SK-N-SH (cell line): Measurements from ENCODE around the gene ZNF655.

Source experiments
- CHD2 ChIP-seq: fragments of 150-350 bp; IDR thresholded peaks from 2 replicates; pipeline ENCODE4 v1.6.1; 2018; ENCODE audit warnings: low read length; ENCODE audit not compliant: partially characterized antibody
- CTCF ChIP-seq: fragments of 200-600 bp; sonication (generic); IDR thresholded peaks from 2 replicates; pipeline ENCODE4 v1.6.1; 2017; ENCODE audit warnings: antibody characterized with exemption, mild to moderate bottlenecking, moderate library complexity
- POLR2AphosphoS5 ChIP-seq: IDR thresholded peaks from 2 replicates; pipeline ENCODE4 v1.6.1; 2012; ENCODE audit warnings: low read depth, low read length
- REST ChIP-seq: IDR thresholded peaks from 2 replicates; pipeline ENCODE4 v1.6.1; 2012; ENCODE audit warnings: mild to moderate bottlenecking, low read depth, low read length, moderate library complexity
- SIN3A ChIP-seq: IDR thresholded peaks from 2 replicates; pipeline ENCODE4 v1.6.1; 2012; ENCODE audit warnings: low read depth, mild to moderate bottlenecking, low read length, moderate library complexity, borderline replicate concordance
- TAF1 ChIP-seq: IDR thresholded peaks from 2 replicates; pipeline ENCODE4 v1.6.1; 2012; ENCODE audit warnings: low read depth, mild to moderate bottlenecking, low read length, moderate library complexity, borderline replicate concordance
- YY1 ChIP-seq: IDR thresholded peaks from 2 replicates; pipeline ENCODE4 v1.4.0; 2012; ENCODE audit warnings: low read depth, mild to moderate bottlenecking

- TF ChIP-seq TAF1 (no peak), CHD2 (no peak), REST (no peak), CTCF (no peak), SIN3A (no peak), POLR2AphosphoS5 (no peak), YY1 (no peak)
Observed at GRCh38 chr7:99541212-99541611, 17.2 kb upstream of the ZNF655 start.
